Immature natural killer cell (primary cell): Measurements from ENCODE around the gene SRP68. TPM values are rescaled to one million over a fixed set of nuclear protein-coding genes. Genes with fewer than 3 reads are reported as not detected.

ENCODE experiments used
- DNase-seq, 3 donors: peaks; one replicate each; pipeline ENCODE4 v3.0.0; 2022; ENCODE audit warnings: mixed read lengths in 1 of 3
- H3K27ac Mint-ChIP-seq, 6 donors: one replicate each; pipeline ENCODE4 v1.8.0; 2020; ENCODE audit warnings: mixed read lengths in 6 of 6, mild to moderate bottlenecking in 5 of 6, inconsistent platforms in 4 of 6, moderate library complexity in 3 of 6
- H3K27me3 Mint-ChIP-seq, 3 donors: one replicate each; pipeline ENCODE4 v1.8.0; 2020 to 2021; ENCODE audit warnings: low read depth in 3 of 3, mild to moderate bottlenecking in 3 of 3, mixed read lengths in 3 of 3, moderate library complexity in 3 of 3, inconsistent platforms in 1 of 3
- H3K36me3 Mint-ChIP-seq, 3 donors: one replicate each; pipeline ENCODE4 v1.8.0; 2020; ENCODE audit warnings: mixed read lengths in 3 of 3, inconsistent platforms in 2 of 3, mild to moderate bottlenecking in 2 of 3
- H3K4me1 Mint-ChIP-seq, 2 donors: one replicate each; pipeline ENCODE4 v1.8.0; 2020; ENCODE audit warnings: inconsistent platforms in 2 of 2, mild to moderate bottlenecking in 2 of 2, mixed read lengths in 2 of 2, moderate library complexity in 1 of 2
- H3K4me3 Mint-ChIP-seq, 5 donors: one replicate each; pipeline ENCODE4 v1.8.0; 2020; ENCODE audit warnings: mild to moderate bottlenecking in 5 of 5, mixed read lengths in 5 of 5, inconsistent platforms in 3 of 5, moderate library complexity in 3 of 5
- H3K9me3 Mint-ChIP-seq, 6 donors: one replicate each; pipeline ENCODE4 v1.8.0; 2020; ENCODE audit warnings: mild to moderate bottlenecking in 6 of 6, mixed read lengths in 6 of 6, inconsistent platforms in 4 of 6, moderate library complexity in 3 of 6
- polyA plus RNA-seq, 3 donors: library from polyadenylated mRNA; unstranded; fragments of 300-500 nt; fragmentation: Illumina TruSeq; gene quantifications; one replicate each; pipeline ENCODE4 v1.2.3, GENCODE V29; 2021

The SRP68 gene
- polyA plus RNA-seq, 3 donors from 2014 or later: 30.1 to 62.6 (median 61.0) TPM

DNA sequence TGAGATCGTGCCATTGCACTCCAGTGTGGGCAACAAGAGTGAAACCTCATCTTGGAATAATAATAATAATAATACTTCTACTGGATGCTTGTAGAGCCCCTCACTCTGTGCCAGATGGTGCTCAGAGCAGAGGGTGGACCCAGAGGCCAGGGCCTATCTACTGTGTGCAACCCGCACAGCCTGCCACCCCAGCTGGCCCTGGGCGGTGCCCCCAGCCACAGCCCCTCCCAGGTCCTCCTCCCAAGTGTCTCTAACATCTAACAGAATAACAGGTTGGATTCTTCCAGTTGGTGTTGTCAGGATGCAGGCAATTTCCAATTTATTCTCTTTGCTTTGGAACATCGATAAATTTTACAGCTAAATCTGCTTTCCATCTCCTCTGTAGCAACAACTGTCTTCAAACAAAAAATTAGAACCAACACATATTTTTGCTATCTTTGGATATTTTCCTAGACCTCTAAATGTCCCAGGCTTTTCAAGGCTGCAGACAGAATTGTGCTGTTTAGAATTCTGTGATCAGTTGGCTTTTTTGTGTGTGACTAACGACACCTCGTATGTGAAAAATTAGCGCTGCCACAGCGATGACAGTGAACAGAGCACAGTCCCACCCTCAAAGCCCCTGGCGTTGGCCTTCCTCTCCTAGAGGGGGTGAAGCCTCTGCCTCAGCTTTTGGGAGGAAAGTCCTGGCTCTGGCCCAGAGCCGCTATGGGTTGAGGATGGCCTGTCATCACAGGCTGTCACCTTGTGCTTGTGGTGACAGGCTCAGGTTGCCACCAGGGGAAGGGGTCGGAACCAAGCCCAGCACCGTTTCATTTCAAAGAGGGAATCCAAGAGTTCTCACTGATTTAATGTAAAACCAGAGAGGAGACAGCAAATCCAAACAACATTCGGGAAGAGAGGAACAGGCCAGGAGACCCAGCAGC lies 37.6 kb downstream of the SRP68 start:
- H3K27ac Mint-ChIP-seq: no peak overlapping the region
- DNase-seq: no peak
- H3K36me3 Mint-ChIP-seq: peaks cover 0 to 16% (median 15%) of the 10 kb centered on the region in 3 donors
- H3K9me3 Mint-ChIP-seq: no peaks in the 10 kb centered on the region
- no peak overlapping the region for H3K4me3 Mint-ChIP-seq
- peaks cover 5 to 6% of the 10 kb centered on the region in 2 donors for H3K4me1 Mint-ChIP-seq
- peaks cover 0 to 2% (median 2%) of the 10 kb centered on the region in 3 donors for H3K27me3 Mint-ChIP-seq

DNA sequence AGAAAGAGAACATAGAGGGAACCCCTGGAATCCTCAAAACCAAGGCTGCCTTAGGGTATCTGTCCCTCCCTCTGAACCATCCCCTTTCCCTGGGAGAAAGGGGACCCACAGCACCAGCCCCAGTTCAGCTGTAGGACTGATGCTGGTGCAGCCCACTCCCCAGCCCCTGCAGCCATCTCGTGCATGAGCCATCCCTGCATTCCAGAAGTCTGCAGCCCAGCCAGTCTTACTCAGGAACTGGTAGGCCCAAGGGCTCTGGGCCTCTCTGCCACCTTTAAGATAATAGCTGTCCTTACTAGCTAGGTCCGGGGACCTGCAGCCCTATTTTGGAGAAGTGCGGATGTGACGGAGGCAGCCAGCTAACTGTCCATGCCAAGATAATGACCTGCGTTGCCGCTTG lies 39.2 kb downstream of the SRP68 start:
- peaks cover 0 to 5% (median under 1%) of the 10 kb centered on the region in 3 donors for H3K27me3 Mint-ChIP-seq
- H3K9me3 Mint-ChIP-seq: no peaks in the 10 kb centered on the region
- DNase-seq: no peak
- H3K4me1 Mint-ChIP-seq: peaks cover 13 to 14% of the 10 kb centered on the region in 2 donors
- peaks cover 0 to under 1% (median 0%) of the 10 kb centered on the region in 3 donors for H3K36me3 Mint-ChIP-seq
- H3K4me3 Mint-ChIP-seq: no peak overlapping the region
- no peak overlapping the region for H3K27ac Mint-ChIP-seq

- Mint-ChIP-seq H3K27ac (no peak overlapping the region), H3K9me3 (no peaks in the 10 kb centered on the region), H3K36me3 (no peaks in the 10 kb centered on the region), H3K4me1 (peaks cover 13 to 14% of the 10 kb centered on the region in 2 donors), H3K4me3 (no peak overlapping the region), H3K27me3 (peaks cover 0 to 5% (median 0%) of the 10 kb centered on the region in 3 donors)
- DNase-seq: no peak
These were observed 39.6 kb downstream of the SRP68 start for GRCh38 chr17:76032780-76033108.

DNA sequence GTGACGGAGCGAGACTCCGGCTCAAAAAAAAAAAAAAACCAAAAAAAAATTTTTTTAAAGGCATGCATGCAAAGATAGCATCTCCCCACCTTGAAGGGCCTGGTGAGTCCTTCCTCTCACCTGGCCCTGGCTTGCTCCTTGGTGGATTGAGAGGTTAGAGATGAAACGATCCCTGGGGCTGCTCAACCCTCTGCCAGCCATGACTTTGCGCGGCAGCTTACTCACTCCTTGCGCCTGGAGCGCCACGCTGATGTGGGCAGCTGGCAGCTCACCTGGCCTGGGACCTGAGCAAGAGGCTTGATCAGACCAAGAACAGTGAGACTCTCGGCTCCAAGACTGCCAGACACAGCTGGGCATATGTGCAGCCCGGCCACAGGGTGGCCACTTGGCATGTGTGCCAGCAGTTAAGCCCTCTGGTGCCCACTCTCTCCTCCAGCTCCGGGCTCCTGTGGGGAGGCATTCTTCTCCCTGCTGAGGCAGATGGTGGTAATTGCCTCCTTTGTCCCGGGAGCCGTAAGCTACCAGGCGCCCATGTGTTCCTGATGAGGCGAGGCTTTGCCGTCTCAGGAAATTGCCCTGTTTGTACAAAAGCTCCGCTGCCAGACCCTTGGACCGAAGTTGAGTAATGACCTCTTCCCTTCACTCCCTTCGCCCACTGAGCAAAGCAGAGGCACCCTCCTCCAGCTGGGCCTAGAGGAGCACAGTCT lies 40.1 kb downstream of the SRP68 start:
- Mint-ChIP-seq H3K27ac (no peak overlapping the region), H3K9me3 (no peaks in the 10 kb centered on the region), H3K36me3 (no peaks in the 10 kb centered on the region), H3K4me1 (peaks cover 13 to 14% of the 10 kb centered on the region in 2 donors), H3K4me3 (no peak overlapping the region), H3K27me3 (peaks cover 0 to 5% (median 0%) of the 10 kb centered on the region in 3 donors)
- DNase-seq: no peak

- Mint-ChIP-seq H3K36me3 (no peaks in the 10 kb centered on the region), H3K27me3 (peaks cover 0 to 5% (median 0%) of the 10 kb centered on the region in 3 donors), H3K4me1 (peaks cover 12 to 13% of the 10 kb centered on the region in 2 donors), H3K9me3 (no peaks in the 10 kb centered on the region), H3K4me3 (no peak within 1 kb of the TSS), H3K27ac (no peak within 1 kb of the TSS)
- no peak for DNase-seq
These were observed 45.0 kb downstream of the SRP68 start, which contains the start of gene EVPL for GRCh38 chr17:76027159-76027839. Gene EVPL, minus strand, starts transcription at chr17:76027306. Its CDS starts 108 bp downstream, at chr17:76027198.

DNA sequence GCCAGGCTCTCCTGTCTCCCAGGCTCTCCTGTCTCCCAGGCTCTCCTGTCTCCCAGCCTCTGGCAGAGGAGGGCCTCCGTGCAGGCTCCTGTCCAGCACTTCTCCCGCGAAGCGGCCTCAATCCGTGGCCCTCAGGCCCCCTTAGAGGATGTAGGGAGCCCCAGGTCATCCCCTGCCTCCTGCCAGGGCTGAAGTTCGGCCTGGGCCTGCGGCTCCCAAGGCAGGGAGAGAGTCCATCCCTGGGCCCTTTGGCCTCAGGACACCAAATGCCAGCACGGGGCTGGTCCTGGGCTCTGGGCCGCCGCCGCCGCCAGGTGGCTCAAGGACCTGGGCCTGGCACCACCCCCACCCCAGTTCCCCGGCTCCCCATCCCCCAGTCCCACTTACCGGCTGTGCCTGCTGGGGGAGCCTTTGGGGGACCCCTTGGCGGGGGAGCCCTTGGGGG lies 45.6 kb downstream of the SRP68 start:
- H3K27me3 Mint-ChIP-seq: peaks cover 0 to 5% (median 0%) of the 10 kb centered on the region in 3 donors
- peaks cover 12 to 13% of the 10 kb centered on the region in 2 donors for H3K4me1 Mint-ChIP-seq
- H3K9me3 Mint-ChIP-seq: no peaks in the 10 kb centered on the region
- no peak for DNase-seq
- no peaks in the 10 kb centered on the region for H3K36me3 Mint-ChIP-seq
- no peak overlapping the region for H3K27ac Mint-ChIP-seq
- no peak overlapping the region for H3K4me3 Mint-ChIP-seq

GRCh38 chr17:76025294-76025693 lies 47.0 kb downstream of the SRP68 start:
- Mint-ChIP-seq H3K4me1 (peaks cover 12 to 13% of the 10 kb centered on the region in 2 donors), H3K4me3 (no peak overlapping the region), H3K27ac (no peak overlapping the region), H3K27me3 (peaks cover 0 to 5% (median 0%) of the 10 kb centered on the region in 3 donors), H3K9me3 (no peaks in the 10 kb centered on the region), H3K36me3 (no peaks in the 10 kb centered on the region)
- no peak for DNase-seq

GRCh38 chr17:76024353-76024752 lies 48.0 kb downstream of the SRP68 start:
- Mint-ChIP-seq H3K9me3 (no peaks in the 10 kb centered on the region), H3K27me3 (no peaks in the 10 kb centered on the region), H3K4me3 (no peak overlapping the region), H3K36me3 (no peaks in the 10 kb centered on the region), H3K4me1 (peaks cover 5% of the 10 kb centered on the region in 2 donors), H3K27ac (no peak overlapping the region)
- no peak for DNase-seq

GRCh38 chr17:76023900-76024237 lies 48.4 kb downstream of the SRP68 start:
- H3K27me3 Mint-ChIP-seq: no peaks in the 10 kb centered on the region
- DNase-seq: no peak
- H3K9me3 Mint-ChIP-seq: no peaks in the 10 kb centered on the region
- H3K36me3 Mint-ChIP-seq: no peaks in the 10 kb centered on the region
- no peak overlapping the region for H3K27ac Mint-ChIP-seq
- no peak overlapping the region for H3K4me3 Mint-ChIP-seq
- no peaks in the 10 kb centered on the region for H3K4me1 Mint-ChIP-seq

- Mint-ChIP-seq H3K36me3 (no peaks in the 10 kb centered on the region), H3K27ac (no peak overlapping the region), H3K9me3 (no peaks in the 10 kb centered on the region), H3K27me3 (no peaks in the 10 kb centered on the region), H3K4me1 (no peaks in the 10 kb centered on the region), H3K4me3 (no peak overlapping the region)
- no peak for DNase-seq
These were observed 49.1 kb downstream of the SRP68 start for GRCh38 chr17:76022973-76023899.

GRCh38 chr17:76022285-76022684 lies 50.0 kb downstream of the SRP68 start:
- DNase-seq: no peak
- H3K4me3 Mint-ChIP-seq: no peak overlapping the region

GRCh38 chr17:76019833-76020467 lies 52.4 kb downstream of the SRP68 start:
- H3K4me1 Mint-ChIP-seq: no peaks in the 10 kb centered on the region
- no peaks in the 10 kb centered on the region for H3K9me3 Mint-ChIP-seq
- no peaks in the 10 kb centered on the region for H3K36me3 Mint-ChIP-seq
- H3K27ac Mint-ChIP-seq: peak overlapping the region in 2 of 6 donors; percentile 17 to 39
- H3K4me3 Mint-ChIP-seq: no peak overlapping the region
- H3K27me3 Mint-ChIP-seq: no peaks in the 10 kb centered on the region
- DNase-seq: no peak

More at GRCh38 chr17:76022285-76022684, 50.0 kb downstream of the SRP68 start:
- Mint-ChIP-seq H3K9me3 (no peaks in the 10 kb centered on the region), H3K36me3 (no peaks in the 10 kb centered on the region), H3K4me1 (no peaks in the 10 kb centered on the region), H3K27me3 (no peaks in the 10 kb centered on the region), H3K27ac (no peak overlapping the region)

DNA sequence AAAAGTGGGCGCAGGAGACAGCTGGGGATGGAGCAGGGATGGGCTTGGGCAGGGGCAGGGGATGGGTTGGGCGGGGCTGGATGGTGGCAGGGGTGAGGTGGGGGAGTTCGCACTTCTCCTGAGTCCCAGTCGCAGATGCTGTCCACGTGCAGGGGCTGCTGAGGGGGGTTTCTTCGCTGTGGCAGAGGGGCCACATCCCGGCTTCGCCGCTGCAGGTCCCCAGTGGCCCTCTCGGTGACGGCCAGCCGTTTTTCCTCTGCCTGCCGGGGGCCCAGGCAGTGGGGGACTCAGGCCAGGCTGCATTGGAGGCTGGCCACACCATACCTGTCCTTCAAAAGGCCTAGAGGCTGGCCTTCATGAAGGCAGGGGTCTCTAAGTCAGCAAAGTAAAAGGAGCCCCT lies 53.5 kb downstream of the SRP68 start:
- H3K4me3 Mint-ChIP-seq: no peak overlapping the region
- DNase-seq: no peak
- H3K9me3 Mint-ChIP-seq: no peaks in the 10 kb centered on the region
- no peak overlapping the region for H3K27ac Mint-ChIP-seq
- H3K4me1 Mint-ChIP-seq: no peaks in the 10 kb centered on the region
- no peaks in the 10 kb centered on the region for H3K27me3 Mint-ChIP-seq
- H3K36me3 Mint-ChIP-seq: no peaks in the 10 kb centered on the region
